Endothelial cell of umbilical vein (primary cell): ENCODE results near the gene TEKT5. TPM values are rescaled to one million over a fixed set of nuclear protein-coding genes. Genes with fewer than 3 reads are reported as not detected.

Experiments used
- BruUV-seq: library from RNA; stranded (reverse); fragments of 400-500 nt; replicated peaks from 2 replicates; lab custom pipeline; 2021; lab: Mats Ljungman, UMichigan
- CTCF ChIA-PET: fragments of 300-600, 350-600 bp; sonication (Branson Sonifier 250); formaldehyde crosslinking; loops from one replicate; lab custom pipeline; 2021; ENCODE audit warnings: antibody characterized with exemption, inconsistent platforms; lab: Charles Lee
- POLR2A ChIA-PET: fragments of 300-600, 350-600 bp; sonication (Branson Sonifier 250); formaldehyde crosslinking; loops from one replicate; lab custom pipeline; 2021; ENCODE audit warnings: antibody characterized with exemption, inconsistent platforms; lab: Charles Lee
- DNase-seq: peaks from one replicate; pipeline ENCODE4 v3.0.0-alpha.2; 2011; ENCODE audit warnings: low read depth, low spot score
- FAIRE-seq: peaks from 2 replicates; lab custom pipeline; 2011; peaks lifted over from hg19 to GRCh38; lab: Jason Lieb, UNC
- H2AFZ ChIP-seq: 2 replicates; pipeline ENCODE4 v1.6.0; 2012; ENCODE audit warnings: low read depth, low read length, control low read depth, inconsistent platforms
- H3K27ac ChIP-seq: 2 replicates; pipeline ENCODE4 v1.5.1; 2011; ENCODE audit warnings: low read depth, mild to moderate bottlenecking, control low read depth, low read length, moderate library complexity; ENCODE audit not compliant: insufficient read depth
- H3K27me3 ChIP-seq, 2 experiments: 2 replicates each; pipeline versions ENCODE4 v1.6.0 to v1.6.1; 2011; ENCODE audit warnings: low read length in 2 of 2, mixed read lengths in 1 of 2; ENCODE audit not compliant: control insufficient read depth in 2 of 2, insufficient read depth in 2 of 2
- H3K36me3 ChIP-seq, 2 experiments: 2 replicates in 1 of 2; 3 replicates in 1 of 2; pipeline ENCODE4 v1.5.1; 2011; ENCODE audit warnings: low read length in 2 of 2, mild to moderate bottlenecking in 1 of 2, moderate library complexity in 1 of 2; ENCODE audit not compliant: control insufficient read depth in 2 of 2, insufficient read depth in 2 of 2; ENCODE audit errors: extremely low read depth in 1 of 2
- H3K4me1 ChIP-seq: 3 replicates; pipeline ENCODE4 v1.5.1; 2011; ENCODE audit warnings: mild to moderate bottlenecking, low read length; ENCODE audit not compliant: control insufficient read depth, insufficient read depth; ENCODE audit errors: extremely low read depth
- H3K4me2 ChIP-seq: 2 replicates; pipeline ENCODE4 v1.6.1; 2011; ENCODE audit warnings: low read length, control low read depth, mixed read lengths; ENCODE audit not compliant: insufficient read depth
- H3K4me3 ChIP-seq, 3 experiments: fragments of 200-600 bp in 1 of 3; sonication (generic), shearing (Covaris generic) in 1 of 3; replicated peaks in 1 of 3; 2 replicates each; pipeline ENCODE4 v1.5.1; 2011 to 2016; ENCODE audit warnings: control low read depth in 3 of 3, low read length in 3 of 3, mild to moderate bottlenecking in 2 of 3, inconsistent platforms in 1 of 3, low read depth in 1 of 3, moderate library complexity in 1 of 3; ENCODE audit not compliant: insufficient read depth in 1 of 3
- H3K79me2 ChIP-seq: 2 replicates; pipeline ENCODE4 v1.6.0; 2012; ENCODE audit warnings: low read length, inconsistent platforms; ENCODE audit not compliant: control insufficient read depth, insufficient read depth
- H3K9ac ChIP-seq: replicated peaks from 2 replicates; pipeline ENCODE3; 2011; ENCODE audit warnings: low read length, control low read depth; ENCODE audit not compliant: insufficient read depth; ENCODE audit errors: extremely low read depth
- H3K9me1 ChIP-seq: replicated peaks from 3 replicates; pipeline ENCODE4 v1.6.0; 2011; ENCODE audit warnings: mild to moderate bottlenecking, low read length; ENCODE audit not compliant: control insufficient read depth, insufficient read depth; ENCODE audit errors: extremely low read depth
- H3K9me3 ChIP-seq: replicated peaks from 2 replicates; pipeline ENCODE4 v1.5.1; 2012; ENCODE audit warnings: low read length, inconsistent platforms; ENCODE audit not compliant: control insufficient read depth, insufficient read depth
- H4K20me1 ChIP-seq: replicated peaks from 2 replicates; pipeline ENCODE3; 2011; ENCODE audit warnings: mild to moderate bottlenecking, low read length; ENCODE audit not compliant: control insufficient read depth, insufficient read depth; ENCODE audit errors: extremely low read depth
- EZH2 ChIP-seq: IDR thresholded peaks from 2 replicates; pipeline ENCODE4 v1.6.1; 2012; ENCODE audit warnings: borderline replicate concordance, low read depth, mild to moderate bottlenecking, moderate library complexity, low read length, inconsistent platforms; ENCODE audit not compliant: severe bottlenecking
- FOS ChIP-seq: IDR thresholded peaks from 2 replicates; pipeline ENCODE4 v1.6.1; 2011; ENCODE audit warnings: mild to moderate bottlenecking, low read length, moderate library complexity, borderline replicate concordance; ENCODE audit not compliant: insufficient read depth
- GATA2 ChIP-seq: IDR thresholded peaks from 2 replicates; pipeline ENCODE4 v1.7.0; 2011; ENCODE audit warnings: low read depth, mild to moderate bottlenecking, moderate library complexity, mixed read lengths, low read length; ENCODE audit not compliant: insufficient read length, insufficient read depth
- JUN ChIP-seq: IDR thresholded peaks from 2 replicates; pipeline ENCODE4 v1.6.1; 2011; ENCODE audit warnings: borderline replicate concordance, low read depth; ENCODE audit not compliant: insufficient read length, insufficient read depth
- MYC ChIP-seq: IDR thresholded peaks from one replicate; pipeline ENCODE4 v1.6.1; 2011; ENCODE audit warnings: mild to moderate bottlenecking, low read depth, low read length
- POLR2A ChIP-seq: IDR thresholded peaks from 2 replicates; pipeline ENCODE4 v1.6.1; 2012; ENCODE audit warnings: low read depth, mild to moderate bottlenecking, control low read depth, low read length
- POLR2AphosphoS5 ChIP-seq: IDR thresholded peaks from 2 replicates; pipeline ENCODE4 v1.6.1; 2012; ENCODE audit warnings: low read depth, mild to moderate bottlenecking, control low read depth, low read length, moderate library complexity; ENCODE audit not compliant: insufficient read depth
- dilution Hi-C: fragments of 300-500 bp; cut with MboI; formaldehyde crosslinking; loops from one replicate; pipeline ENCODE4 v1.15.0; 2019; ENCODE audit warnings: low sequenced_read_pairs; ENCODE audit not compliant: extremely low pct_ligation_motif_present
- intact Hi-C: fragments of 100-400 bp; cut with micrococcal nuclease; formaldehyde crosslinking; loops from one replicate; pipeline ENCODE4 v1.10.0; 2022
- polyA plus RNA-seq, 4 experiments: library from polyadenylated mRNA; depleted of rRNA in 3 of 4; stranded (reverse) in 3 of 4; unstranded in 1 of 4; fragments of >200 nt; gene quantifications; 2 replicates each; pipeline versions ENCODE4 v1.2.1 to v1.2.3, GENCODE V29; 2011 to 2012; ENCODE audit warnings: missing spikeins in 1 of 4
- total RNA-seq: library from RNA; stranded (reverse); gene quantifications from 2 replicates; pipeline ENCODE4 v1.2.3, GENCODE V29; 2021
- TF ChIP-seq, protein P1 (sequence below), 2 donors: IDR thresholded peaks; 1 replicate in 1 of 2; 2 replicates in 1 of 2; pipeline ENCODE4 v1.5.1; 2011; ENCODE audit warnings: low read length in 2 of 2, mild to moderate bottlenecking in 2 of 2, moderate library complexity in 2 of 2, control low read depth in 1 of 2, inconsistent platforms in 1 of 2, low read depth in 1 of 2; ENCODE audit not compliant: insufficient read depth in 1 of 2; ENCODE audit errors: extremely low read depth in 1 of 2
- TF ChIP-seq, protein P2 (sequence below): IDR thresholded peaks from 2 replicates; pipeline ENCODE4 v1.6.1; 2011; ENCODE audit not compliant: insufficient read depth, insufficient read length

The TEKT5 gene
- total and polyA plus RNA-seq, 2 donors (not counting 3 experiments of a cell fraction or from before 2014, with no cell fraction given), result not detected

DNA sequence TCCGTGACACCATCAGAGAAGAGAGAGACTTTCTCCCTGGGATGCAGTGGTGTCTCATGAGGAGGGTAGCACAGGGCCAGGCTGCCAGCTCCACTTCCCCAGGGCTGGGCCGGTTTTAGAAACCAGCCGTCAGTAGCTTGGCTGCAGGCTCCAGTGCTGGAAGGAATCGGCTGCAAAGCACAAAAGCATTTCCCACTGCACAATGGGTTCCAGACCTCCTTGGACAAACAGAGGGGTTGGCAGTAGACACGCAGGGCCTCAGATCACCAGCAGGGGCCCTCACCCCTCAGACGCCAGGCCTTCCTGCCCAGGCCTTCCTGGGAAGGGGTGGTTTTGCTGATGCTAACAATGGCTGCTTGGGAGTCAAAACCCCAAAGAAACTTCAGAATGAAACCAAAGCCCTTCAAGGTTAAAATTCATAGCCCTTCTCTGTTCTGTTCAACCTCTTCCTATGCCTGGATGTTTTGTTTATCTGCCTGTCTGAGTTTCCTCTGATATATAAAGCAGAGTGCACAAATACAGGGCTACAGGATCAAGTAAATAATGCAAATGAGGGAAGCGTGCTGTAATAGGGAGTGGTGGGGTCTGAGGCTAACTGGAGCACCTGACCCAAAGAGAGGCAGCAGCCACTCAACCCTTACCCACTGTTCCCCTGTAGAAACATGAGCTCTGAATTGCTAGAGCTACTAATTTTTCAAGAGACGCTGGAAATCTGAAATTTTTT lies 26.2 kb downstream of the TEKT5 start:
- Histone ChIP-seq H3K79me2 (no peaks in the 10 kb centered on the region), H3K4me3 (no peak overlapping the region), H3K9ac (no peak overlapping the region), H3K27ac (no peak overlapping the region), H3K4me1 (no peaks in the 10 kb centered on the region), H3K27me3 (no peaks in the 10 kb centered on the region), H3K36me3 (no peaks in the 10 kb centered on the region), H3K9me1 (no peaks in the 10 kb centered on the region), H2AFZ (no peak overlapping the region), H4K20me1 (no peaks in the 10 kb centered on the region), H3K9me3 (no peaks in the 10 kb centered on the region), H3K4me2 (no peak overlapping the region)
- DNase-seq, result peak; percentile 14
- intact Hi-C loops, result loop anchor here (1.0 kb wide), 2 partner anchors 69 to 250 kb away; no protein-coding TSS in a partner anchor
- ChIA-PET CTCF (interaction anchor here (0.7 to 3.6 kb wide), 7 partner anchors 16 to 252 kb away, joined by 3 to 19 read pairs (median 5); no protein-coding TSS in a partner anchor), POLR2A (no interaction called here)
- dilution Hi-C loops, result no loop called here
- TF ChIP-seq FOS, result no peak
- TF ChIP-seq, protein P1, sequence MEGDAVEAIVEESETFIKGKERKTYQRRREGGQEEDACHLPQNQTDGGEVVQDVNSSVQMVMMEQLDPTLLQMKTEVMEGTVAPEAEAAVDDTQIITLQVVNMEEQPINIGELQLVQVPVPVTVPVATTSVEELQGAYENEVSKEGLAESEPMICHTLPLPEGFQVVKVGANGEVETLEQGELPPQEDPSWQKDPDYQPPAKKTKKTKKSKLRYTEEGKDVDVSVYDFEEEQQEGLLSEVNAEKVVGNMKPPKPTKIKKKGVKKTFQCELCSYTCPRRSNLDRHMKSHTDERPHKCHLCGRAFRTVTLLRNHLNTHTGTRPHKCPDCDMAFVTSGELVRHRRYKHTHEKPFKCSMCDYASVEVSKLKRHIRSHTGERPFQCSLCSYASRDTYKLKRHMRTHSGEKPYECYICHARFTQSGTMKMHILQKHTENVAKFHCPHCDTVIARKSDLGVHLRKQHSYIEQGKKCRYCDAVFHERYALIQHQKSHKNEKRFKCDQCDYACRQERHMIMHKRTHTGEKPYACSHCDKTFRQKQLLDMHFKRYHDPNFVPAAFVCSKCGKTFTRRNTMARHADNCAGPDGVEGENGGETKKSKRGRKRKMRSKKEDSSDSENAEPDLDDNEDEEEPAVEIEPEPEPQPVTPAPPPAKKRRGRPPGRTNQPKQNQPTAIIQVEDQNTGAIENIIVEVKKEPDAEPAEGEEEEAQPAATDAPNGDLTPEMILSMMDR (IDR thresholded peaks at IDR 0.05; ENCODE audit: extremely low read depth in 1 of 2, insufficient read depth in 1 of 2, low read depth in 1 of 2, low read length in 2 of 2), result peak; percentile 34 to 66
- no TSS peak for BruUV-seq
- no peak for FAIRE-seq

DNA sequence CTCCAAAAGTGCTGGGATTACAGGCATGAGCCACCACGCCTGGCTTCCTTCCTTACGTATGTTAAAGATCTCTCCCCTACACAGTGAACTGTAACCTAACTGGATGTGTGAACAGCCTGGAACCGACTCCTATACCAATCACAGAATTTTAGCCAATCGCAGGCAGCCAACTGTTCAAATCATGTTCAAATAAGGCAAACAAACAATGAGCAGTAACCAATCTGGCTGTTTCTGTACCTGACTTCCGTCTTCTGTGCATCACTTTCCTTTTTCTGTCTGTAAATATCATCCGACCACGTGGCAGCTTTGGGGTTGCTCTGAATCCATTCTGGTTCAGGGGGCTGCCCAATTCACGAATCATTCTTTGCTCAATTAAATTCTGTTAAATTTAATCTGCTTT lies 27.5 kb downstream of the TEKT5 start:
- BruUV-seq, result no TSS peak
- FAIRE-seq (no peak), DNase-seq (no peak)
- Histone ChIP-seq H4K20me1 (no peaks in the 10 kb centered on the region), H3K4me3 (no peak overlapping the region), H3K4me2 (no peak overlapping the region), H3K9me1 (no peaks in the 10 kb centered on the region), H3K27ac (no peak overlapping the region), H3K9me3 (no peaks in the 10 kb centered on the region), H3K9ac (no peak overlapping the region), H3K4me1 (no peaks in the 10 kb centered on the region), H3K36me3 (no peaks in the 10 kb centered on the region), H2AFZ (no peak overlapping the region), H3K79me2 (no peaks in the 10 kb centered on the region), H3K27me3 (no peaks in the 10 kb centered on the region)
- no peak for TF ChIP-seq POLR2AphosphoS5
- TF ChIP-seq POLR2A, result no peak
- TF ChIP-seq JUN, result no peak
- TF ChIP-seq, protein P2, sequence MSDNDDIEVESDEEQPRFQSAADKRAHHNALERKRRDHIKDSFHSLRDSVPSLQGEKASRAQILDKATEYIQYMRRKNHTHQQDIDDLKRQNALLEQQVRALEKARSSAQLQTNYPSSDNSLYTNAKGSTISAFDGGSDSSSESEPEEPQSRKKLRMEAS, result no peak
- TF ChIP-seq, protein P1 (IDR thresholded peaks at IDR 0.05; ENCODE audit: extremely low read depth in 1 of 2, insufficient read depth in 1 of 2, low read depth in 1 of 2, low read length in 2 of 2), result no peak
- no peak for TF ChIP-seq GATA2
- no peak for TF ChIP-seq MYC
- TF ChIP-seq EZH2, result no peak
- no peak for TF ChIP-seq FOS
- intact Hi-C loops, result no loop called here
- dilution Hi-C loops, result no loop called here
- ChIA-PET POLR2A (no interaction called here), CTCF (interaction anchor here (2.1 to 3.6 kb wide), 2 partner anchors 17 to 252 kb away, joined by 5 to 19 read pairs; no protein-coding TSS in a partner anchor)
